ENCODE results near the gene PKP2. TPM values are rescaled to one million over a fixed set of nuclear protein-coding genes. Genes with fewer than 3 reads are reported as not detected.

Gene PKP2
- total and polyA plus RNA-seq, 2 of the 13 experiments (the other 11 are each of a cell fraction or from before 2014, with no cell fraction given): 15.1 to 25.3 TPM

DNA sequence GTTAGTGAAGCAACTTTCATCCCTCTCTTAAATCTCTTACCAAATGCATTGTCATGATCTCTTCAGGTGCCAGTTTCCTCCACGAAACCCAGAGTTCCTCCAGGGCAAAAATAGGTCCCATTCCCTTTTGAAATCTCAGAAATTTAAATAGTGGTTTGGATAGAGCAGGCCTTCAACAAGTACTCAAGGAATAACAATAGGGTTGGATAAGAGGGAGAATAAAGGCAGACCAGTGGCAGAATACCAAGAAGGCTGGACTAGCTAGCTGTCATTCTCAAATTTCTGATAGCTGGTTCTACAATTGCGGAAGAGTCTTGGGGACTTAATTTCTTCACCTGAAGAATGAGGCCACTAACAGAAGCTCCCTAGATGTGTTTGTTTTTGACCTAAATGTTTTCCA lies 62.5 kb downstream of the PKP2 start:
- H3K4me3 ChIP-seq (replicated peaks in 1 of 3; ENCODE audit: insufficient read depth in 1 of 3, low read depth in 2 of 3, low read length in 3 of 3): no peak overlapping the region
- H3K79me2 ChIP-seq (ENCODE audit: insufficient read depth, low read length): no peaks in the 10 kb centered on the region
- POLR2A ChIA-PET: no interaction called here
- DNase-seq (ENCODE audit: low spot score): no peak
- no peak overlapping the region for H3K9ac ChIP-seq (ENCODE audit: insufficient read depth, low read depth, low read length)
- H3K4me1 ChIP-seq (ENCODE audit: insufficient read depth, low read length): no peaks in the 10 kb centered on the region
- ATAC-seq: no peak
- H3K27ac ChIP-seq (ENCODE audit: extremely low read length, insufficient read depth, low read length): no peak overlapping the region
- no peak for TF ChIP-seq HOXD1 (CRISPR knock-in tag; IDR thresholded peaks at IDR 0.05)
- TF ChIP-seq RFX1 (IDR thresholded peaks at IDR 0.05): no peak
- TF ChIP-seq ZBTB7A (CRISPR knock-in tag; IDR thresholded peaks at IDR 0.05): no peak
- no peak for TF ChIP-seq SYNCRIP (IDR thresholded peaks at IDR 0.05; ENCODE audit: insufficient read depth, low read depth, low read length)
- CTCF ChIA-PET (ENCODE audit: low intra/inter-chr PET ratio, low total read pairs): no interaction called here
- in situ Hi-C loops (cut with HindIII; ENCODE audit: extremely low pct_ligation_motif_present, low pct_unique_long_range_greater_than_20kb): no loop called here
- WGBS (ENCODE audit: low lambda C conversion rate): 97% methylated on average over 2 of the region's 2 CpGs
- H2AFZ ChIP-seq (ENCODE audit: low read length): no peak overlapping the region
- no peaks in the 10 kb centered on the region for H3K27me3 ChIP-seq (ENCODE audit: control insufficient read depth in 1 of 2, insufficient read depth in 2 of 2, low read length in 2 of 2)
- H4K20me1 ChIP-seq (ENCODE audit: insufficient read depth, low read length): no peaks in the 10 kb centered on the region
- intact Hi-C loops (cut with micrococcal nuclease; ENCODE audit: unreplicated experiment): no loop called here
- no peak overlapping the region for H3K4me2 ChIP-seq (ENCODE audit: low read depth, low read length)
- FAIRE-seq: no peak
- H3K9me3 ChIP-seq (ENCODE audit: low read length): no peaks in the 10 kb centered on the region
- no TSS peak for BruUV-seq (replicated peaks)
- H3K36me3 ChIP-seq (replicated peaks in 1 of 2; ENCODE audit: control insufficient read depth in 1 of 2, insufficient read depth in 2 of 2, low read length in 2 of 2): peaks cover 5 to 52% of the 10 kb centered on the region in 2 experiments; a peak in 4 of 5 replicates

DNA sequence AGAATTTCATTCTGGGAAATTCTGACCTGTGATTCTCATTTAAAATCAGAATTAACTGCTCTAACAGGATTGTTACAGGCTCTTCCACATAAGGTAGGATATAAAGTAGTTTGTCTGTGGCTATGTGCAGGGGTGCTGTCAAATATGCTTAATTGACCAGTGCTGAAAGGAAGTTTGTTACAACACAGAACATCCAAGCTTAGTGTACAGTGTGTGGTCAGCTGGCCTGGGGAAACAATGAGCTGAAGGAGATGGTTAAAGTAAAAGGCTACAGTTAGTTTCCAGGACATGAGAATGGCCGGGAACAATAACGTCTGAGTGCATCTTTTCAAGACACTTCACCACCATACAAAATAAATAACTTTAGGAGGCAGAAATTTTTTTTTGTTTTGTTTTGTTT lies 68.0 kb downstream of the PKP2 start:
- intact Hi-C loops (cut with micrococcal nuclease; ENCODE audit: unreplicated experiment) (no loop called here), in situ Hi-C loops (cut with HindIII; ENCODE audit: extremely low pct_ligation_motif_present, low pct_unique_long_range_greater_than_20kb) (no loop called here)
- H3K27me3 ChIP-seq (ENCODE audit: control insufficient read depth in 1 of 2, insufficient read depth in 2 of 2, low read length in 2 of 2): no peaks in the 10 kb centered on the region
- no peaks in the 10 kb centered on the region for H3K79me2 ChIP-seq (ENCODE audit: insufficient read depth, low read length)
- DNase-seq (ENCODE audit: low spot score) (no peak), FAIRE-seq (no peak), ATAC-seq (no peak)
- CTCF ChIA-PET (ENCODE audit: low intra/inter-chr PET ratio, low total read pairs): no interaction called here
- POLR2A ChIA-PET: no interaction called here
- H3K4me3 ChIP-seq (replicated peaks in 1 of 3; ENCODE audit: insufficient read depth in 1 of 3, low read depth in 2 of 3, low read length in 3 of 3): no peak overlapping the region
- no peaks in the 10 kb centered on the region for H4K20me1 ChIP-seq (ENCODE audit: insufficient read depth, low read length)
- WGBS (ENCODE audit: low lambda C conversion rate): 92% methylated on average over 2 of the region's 2 CpGs
- no TSS peak for BruUV-seq (replicated peaks)
- no peak overlapping the region for H3K9ac ChIP-seq (ENCODE audit: insufficient read depth, low read depth, low read length)
- H3K36me3 ChIP-seq (replicated peaks in 1 of 2; ENCODE audit: control insufficient read depth in 1 of 2, insufficient read depth in 2 of 2, low read length in 2 of 2): peaks cover 5 to 22% of the 10 kb centered on the region in 2 experiments; a peak in 4 of 5 replicates
- no peak overlapping the region for H2AFZ ChIP-seq (ENCODE audit: low read length)
- no peak overlapping the region for H3K4me2 ChIP-seq (ENCODE audit: low read depth, low read length)
- H3K4me1 ChIP-seq (ENCODE audit: insufficient read depth, low read length): no peaks in the 10 kb centered on the region
- no peaks in the 10 kb centered on the region for H3K9me3 ChIP-seq (ENCODE audit: low read length)
- no peak overlapping the region for H3K27ac ChIP-seq (ENCODE audit: extremely low read length, insufficient read depth, low read length)
- TF ChIP-seq NFYB (CRISPR knock-in tag; IDR thresholded peaks at IDR 0.05) (no peak), ZNF232 (CRISPR knock-in tag; IDR thresholded peaks at IDR 0.05; ENCODE audit: borderline replicate concordance) (no peak), MXD4 (CRISPR knock-in tag; IDR thresholded peaks at IDR 0.05) (no peak), TAF1 (CRISPR knock-in tag; IDR thresholded peaks at IDR 0.05) (no peak), CHD4 (IDR thresholded peaks at IDR 0.05; ENCODE audit: borderline replicate concordance, low read length) (no peak), ZNF619 (CRISPR knock-in tag; IDR thresholded peaks at IDR 0.05) (no peak)
- TF ChIP-seq, protein P1, sequence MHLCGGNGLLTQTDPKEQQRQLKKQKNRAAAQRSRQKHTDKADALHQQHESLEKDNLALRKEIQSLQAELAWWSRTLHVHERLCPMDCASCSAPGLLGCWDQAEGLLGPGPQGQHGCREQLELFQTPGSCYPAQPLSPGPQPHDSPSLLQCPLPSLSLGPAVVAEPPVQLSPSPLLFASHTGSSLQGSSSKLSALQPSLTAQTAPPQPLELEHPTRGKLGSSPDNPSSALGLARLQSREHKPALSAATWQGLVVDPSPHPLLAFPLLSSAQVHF (CRISPR knock-in tag; IDR thresholded peaks at IDR 0.05): no peak
- TF ChIP-seq, protein P2, sequence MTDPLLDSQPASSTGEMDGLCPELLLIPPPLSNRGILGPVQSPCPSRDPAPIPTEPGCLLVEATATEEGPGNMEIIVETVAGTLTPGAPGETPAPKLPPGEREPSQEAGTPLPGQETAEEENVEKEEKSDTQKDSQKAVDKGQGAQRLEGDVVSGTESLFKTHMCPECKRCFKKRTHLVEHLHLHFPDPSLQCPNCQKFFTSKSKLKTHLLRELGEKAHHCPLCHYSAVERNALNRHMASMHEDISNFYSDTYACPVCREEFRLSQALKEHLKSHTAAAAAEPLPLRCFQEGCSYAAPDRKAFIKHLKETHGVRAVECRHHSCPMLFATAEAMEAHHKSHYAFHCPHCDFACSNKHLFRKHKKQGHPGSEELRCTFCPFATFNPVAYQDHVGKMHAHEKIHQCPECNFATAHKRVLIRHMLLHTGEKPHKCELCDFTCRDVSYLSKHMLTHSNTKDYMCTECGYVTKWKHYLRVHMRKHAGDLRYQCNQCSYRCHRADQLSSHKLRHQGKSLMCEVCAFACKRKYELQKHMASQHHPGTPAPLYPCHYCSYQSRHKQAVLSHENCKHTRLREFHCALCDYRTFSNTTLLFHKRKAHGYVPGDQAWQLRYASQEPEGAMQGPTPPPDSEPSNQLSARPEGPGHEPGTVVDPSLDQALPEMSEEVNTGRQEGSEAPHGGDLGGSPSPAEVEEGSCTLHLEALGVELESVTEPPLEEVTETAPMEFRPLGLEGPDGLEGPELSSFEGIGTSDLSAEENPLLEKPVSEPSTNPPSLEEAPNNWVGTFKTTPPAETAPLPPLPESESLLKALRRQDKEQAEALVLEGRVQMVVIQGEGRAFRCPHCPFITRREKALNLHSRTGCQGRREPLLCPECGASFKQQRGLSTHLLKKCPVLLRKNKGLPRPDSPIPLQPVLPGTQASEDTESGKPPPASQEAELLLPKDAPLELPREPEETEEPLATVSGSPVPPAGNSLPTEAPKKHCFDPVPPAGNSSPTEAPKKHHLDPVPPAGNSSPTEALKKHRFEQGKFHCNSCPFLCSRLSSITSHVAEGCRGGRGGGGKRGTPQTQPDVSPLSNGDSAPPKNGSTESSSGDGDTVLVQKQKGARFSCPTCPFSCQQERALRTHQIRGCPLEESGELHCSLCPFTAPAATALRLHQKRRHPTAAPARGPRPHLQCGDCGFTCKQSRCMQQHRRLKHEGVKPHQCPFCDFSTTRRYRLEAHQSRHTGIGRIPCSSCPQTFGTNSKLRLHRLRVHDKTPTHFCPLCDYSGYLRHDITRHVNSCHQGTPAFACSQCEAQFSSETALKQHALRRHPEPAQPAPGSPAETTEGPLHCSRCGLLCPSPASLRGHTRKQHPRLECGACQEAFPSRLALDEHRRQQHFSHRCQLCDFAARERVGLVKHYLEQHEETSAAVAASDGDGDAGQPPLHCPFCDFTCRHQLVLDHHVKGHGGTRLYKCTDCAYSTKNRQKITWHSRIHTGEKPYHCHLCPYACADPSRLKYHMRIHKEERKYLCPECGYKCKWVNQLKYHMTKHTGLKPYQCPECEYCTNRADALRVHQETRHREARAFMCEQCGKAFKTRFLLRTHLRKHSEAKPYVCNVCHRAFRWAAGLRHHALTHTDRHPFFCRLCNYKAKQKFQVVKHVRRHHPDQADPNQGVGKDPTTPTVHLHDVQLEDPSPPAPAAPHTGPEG (CRISPR knock-in tag; IDR thresholded peaks at IDR 0.05): no peak
- TF ChIP-seq, protein P3, sequence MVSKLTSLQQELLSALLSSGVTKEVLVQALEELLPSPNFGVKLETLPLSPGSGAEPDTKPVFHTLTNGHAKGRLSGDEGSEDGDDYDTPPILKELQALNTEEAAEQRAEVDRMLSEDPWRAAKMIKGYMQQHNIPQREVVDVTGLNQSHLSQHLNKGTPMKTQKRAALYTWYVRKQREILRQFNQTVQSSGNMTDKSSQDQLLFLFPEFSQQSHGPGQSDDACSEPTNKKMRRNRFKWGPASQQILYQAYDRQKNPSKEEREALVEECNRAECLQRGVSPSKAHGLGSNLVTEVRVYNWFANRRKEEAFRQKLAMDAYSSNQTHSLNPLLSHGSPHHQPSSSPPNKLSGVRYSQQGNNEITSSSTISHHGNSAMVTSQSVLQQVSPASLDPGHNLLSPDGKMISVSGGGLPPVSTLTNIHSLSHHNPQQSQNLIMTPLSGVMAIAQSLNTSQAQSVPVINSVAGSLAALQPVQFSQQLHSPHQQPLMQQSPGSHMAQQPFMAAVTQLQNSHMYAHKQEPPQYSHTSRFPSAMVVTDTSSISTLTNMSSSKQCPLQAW (CRISPR knock-in tag; IDR thresholded peaks at IDR 0.05): no peak
